Caco-2 (cell line): Measurements from ENCODE around the gene GEMIN7. TPM values are rescaled to one million over a fixed set of nuclear protein-coding genes. Genes with fewer than 3 reads are reported as not detected.

Experiments
- BruUV-seq: library from RNA; stranded (reverse); fragments of 400-500 nt; replicated peaks from 2 replicates; lab custom pipeline; 2021; lab: Mats Ljungman, UMichigan
- CTCF ChIA-PET: fragments of 300-600 bp; sonication (Branson Sonifier 250); formaldehyde crosslinking; loops from one replicate; lab custom pipeline; 2022; ENCODE audit warnings: antibody characterized with exemption; lab: Charles Lee
- POLR2A ChIA-PET: fragments of 300-600 bp; sonication (Branson Sonifier 250); formaldehyde crosslinking; loops from one replicate; lab custom pipeline; 2022; ENCODE audit warnings: antibody characterized with exemption; lab: Charles Lee
- DNase-seq, 2 experiments: peaks; one replicate each; pipeline versions ENCODE4 v3.0.0 to v3.0.0-alpha.2; 2020 to 2022
- H3K27me3 ChIP-seq: replicated peaks from 2 replicates; pipeline ENCODE4 v1.6.0; 2011; ENCODE audit warnings: low read length; ENCODE audit not compliant: control insufficient read depth, insufficient read depth
- H3K36me3 ChIP-seq: 2 replicates; pipeline ENCODE4 v1.5.1; 2011; ENCODE audit warnings: low read length; ENCODE audit not compliant: control insufficient read depth, insufficient read depth
- H3K4me1 ChIP-seq: fragments of 250-450 bp; sonication (Bioruptor Pico); 2 replicates; pipeline ENCODE4 v1.5.1; 2020; ENCODE audit warnings: mild to moderate bottlenecking
- H3K4me3 ChIP-seq: 2 replicates; pipeline ENCODE4 v1.5.1; 2011; ENCODE audit warnings: low read depth, mild to moderate bottlenecking, control low read depth, low read length
- H3K9me3 ChIP-seq: fragments of 250-450 bp; sonication (Bioruptor Pico); 2 replicates; pipeline ENCODE4 v1.5.1; 2020; ENCODE audit warnings: mild to moderate bottlenecking, moderate library complexity
- H3K27ac Mint-ChIP-seq: one replicate; pipeline ENCODE4 v1.8.0; 2022; ENCODE audit warnings: mixed read lengths; ENCODE audit not compliant: unreplicated experiment
- H3K27me3 Mint-ChIP-seq: one replicate; pipeline ENCODE4 v1.8.0; 2022; ENCODE audit warnings: mixed read lengths; ENCODE audit not compliant: insufficient read depth, unreplicated experiment
- H3K36me3 Mint-ChIP-seq: one replicate; pipeline ENCODE4 v1.8.0; 2022; ENCODE audit warnings: mild to moderate bottlenecking, mixed read lengths; ENCODE audit not compliant: insufficient read depth, unreplicated experiment
- H3K4me1 Mint-ChIP-seq: one replicate; pipeline ENCODE4 v1.8.0; 2022; ENCODE audit warnings: low read depth, mixed read lengths; ENCODE audit not compliant: unreplicated experiment
- H3K4me3 Mint-ChIP-seq: one replicate; pipeline ENCODE4 v1.8.0; 2022; ENCODE audit warnings: mild to moderate bottlenecking, moderate library complexity, mixed read lengths; ENCODE audit not compliant: unreplicated experiment
- H3K9me3 Mint-ChIP-seq: one replicate; pipeline ENCODE4 v1.8.0; 2022; ENCODE audit warnings: mixed read lengths; ENCODE audit not compliant: unreplicated experiment
- CTCF ChIP-seq, 2 experiments: fragments of 200-600 bp in 1 of 2; IDR thresholded peaks; 1 replicate in 1 of 2; 2 replicates in 1 of 2; pipeline versions ENCODE4 v1.5.1 to v1.8.0; 2011 to 2022; ENCODE audit warnings: antibody characterized with exemption in 1 of 2, control low read depth in 1 of 2, inconsistent platforms in 1 of 2, low read depth in 1 of 2, low read length in 1 of 2, mild to moderate bottlenecking in 1 of 2, moderate library complexity in 1 of 2; ENCODE audit not compliant: insufficient read depth in 1 of 2, severe bottlenecking in 1 of 2, unreplicated experiment in 1 of 2
- intact Hi-C: fragments of 100-400 bp; cut with micrococcal nuclease; formaldehyde crosslinking; loops from one replicate; pipeline ENCODE4 v1.10.0; 2022; ENCODE audit not compliant: unreplicated experiment
- total RNA-seq: library from RNA; stranded (reverse); gene quantifications from 2 replicates; pipeline ENCODE4 v1.2.3, GENCODE V29; 2022

Gene GEMIN7
- total RNA-seq, 1 experiment from 2014 or later = 49.3 TPM

- H3K4me3 Mint-ChIP-seq = no peak overlapping the region
- no peaks in the 10 kb centered on the region for H3K27me3 Mint-ChIP-seq
- no peaks in the 10 kb centered on the region for H3K4me1 Mint-ChIP-seq
- Histone ChIP-seq H3K4me1 (no peaks in the 10 kb centered on the region), H3K9me3 (no peaks in the 10 kb centered on the region), H3K4me3 (no peak overlapping the region), H3K27me3 (no peaks in the 10 kb centered on the region), H3K36me3 (peaks cover 3% of the 10 kb centered on the region)
- no peak for TF ChIP-seq CTCF (IDR thresholded peaks at IDR 0.05; ENCODE audit: insufficient read depth in 1 of 2, low read depth in 1 of 2, low read length in 1 of 2, severe bottlenecking in 1 of 2, unreplicated experiment in 1 of 2)
- no peak for DNase-seq
- H3K27ac Mint-ChIP-seq = no peak overlapping the region
- ChIA-PET CTCF (no interaction called here), POLR2A (interaction anchor here (0.5 kb wide), 1 partner anchor 107 kb away, joined by 3 read pairs; no protein-coding TSS in a partner anchor)
- no TSS peak for BruUV-seq
- peaks cover 52% of the 10 kb centered on the region for H3K36me3 Mint-ChIP-seq
- no peaks in the 10 kb centered on the region for H3K9me3 Mint-ChIP-seq
- intact Hi-C loops = no loop called here
Observed at GRCh38 chr19:45140144-45140503, 61.1 kb downstream of the GEMIN7 start.

- ChIA-PET CTCF (no interaction called here), POLR2A (no interaction called here)
- no TSS peak for BruUV-seq
- no peaks in the 10 kb centered on the region for H3K9me3 ChIP-seq
- intact Hi-C loops = no loop called here
- Mint-ChIP-seq H3K36me3 (peaks cover 53% of the 10 kb centered on the region), H3K27ac (no peak overlapping the region), H3K4me1 (no peaks in the 10 kb centered on the region), H3K4me3 (no peak overlapping the region), H3K27me3 (no peaks in the 10 kb centered on the region), H3K9me3 (no peaks in the 10 kb centered on the region)
- no peak for DNase-seq
- no peaks in the 10 kb centered on the region for H3K4me1 ChIP-seq
- no peak for TF ChIP-seq CTCF (IDR thresholded peaks at IDR 0.05; ENCODE audit: insufficient read depth in 1 of 2, low read depth in 1 of 2, low read length in 1 of 2, severe bottlenecking in 1 of 2, unreplicated experiment in 1 of 2)
- peaks cover 3% of the 10 kb centered on the region for H3K36me3 ChIP-seq
- H3K4me3 ChIP-seq = no peak overlapping the region
- no peaks in the 10 kb centered on the region for H3K27me3 ChIP-seq
Observed at GRCh38 chr19:45140533-45140932, 61.5 kb downstream of the GEMIN7 start.

Other genes starting within 250 kb of the GEMIN7 start
- gene NECTIN2, start 233.0 kb upstream of the GEMIN7 start, total RNA-seq = 257 and 258 TPM in 2 replicates
- gene TOMM40, start 188.0 kb upstream of the GEMIN7 start, total RNA-seq = 205 and 227 TPM in 2 replicates
- 1,346 and 1,404 TPM in 2 replicates for gene APOE, start 173.5 kb upstream of the GEMIN7 start, total RNA-seq
- 246 and 250 TPM in 2 replicates for gene APOC1, start 164.7 kb upstream of the GEMIN7 start, total RNA-seq
- gene APOC4, start 137.0 kb upstream of the GEMIN7 start, total RNA-seq = not detected in 2 replicates
- gene APOC2, start 133.2 kb upstream of the GEMIN7 start, total RNA-seq = not detected in 2 replicates
- gene CLPTM1, start 123.9 kb upstream of the GEMIN7 start, total RNA-seq = 144 and 159 TPM in 2 replicates
- gene RELB, start 77.8 kb upstream of the GEMIN7 start, total RNA-seq = 6.3 and 10.2 TPM in 2 replicates
- 104 and 111 TPM in 2 replicates for gene CLASRP, start 40.2 kb upstream of the GEMIN7 start, total RNA-seq
- 8.4 and 9.4 TPM in 2 replicates for gene ZNF296, start 2.8 kb upstream of the GEMIN7 start, total RNA-seq
- 42.1 and 47.7 TPM in 2 replicates for gene PPP1R37, start 13.9 kb downstream of the GEMIN7 start, total RNA-seq
- gene NKPD1, start 81.7 kb downstream of the GEMIN7 start, total RNA-seq = 2.4 and 2.9 TPM in 2 replicates
- 50.5 and 53.2 TPM in 2 replicates for gene TRAPPC6A, start 99.0 kb downstream of the GEMIN7 start, total RNA-seq
- gene BLOC1S3, start 99.5 kb downstream of the GEMIN7 start, total RNA-seq = 20.1 and 20.4 TPM in 2 replicates
- gene EXOC3L2, start 166.1 kb downstream of the GEMIN7 start, total RNA-seq = not detected in 2 replicates
- gene MARK4, start 172.0 kb downstream of the GEMIN7 start, total RNA-seq = 30.3 and 33.4 TPM in 2 replicates
- gene CKM, start 243.6 kb downstream of the GEMIN7 start, total RNA-seq = not detected in 2 replicates